Measurements from ENCODE around the gene EIF3D. TPM values are rescaled to one million over a fixed set of nuclear protein-coding genes. Genes with fewer than 3 reads are reported as not detected.

Gene EIF3D
- polyA plus RNA-seq, 1 experiment, result 505 TPM

- no peak overlapping the region for H3K4me3 ChIP-seq (ENCODE audit: low read depth, low read length)
- TF ChIP-seq, protein P1, sequence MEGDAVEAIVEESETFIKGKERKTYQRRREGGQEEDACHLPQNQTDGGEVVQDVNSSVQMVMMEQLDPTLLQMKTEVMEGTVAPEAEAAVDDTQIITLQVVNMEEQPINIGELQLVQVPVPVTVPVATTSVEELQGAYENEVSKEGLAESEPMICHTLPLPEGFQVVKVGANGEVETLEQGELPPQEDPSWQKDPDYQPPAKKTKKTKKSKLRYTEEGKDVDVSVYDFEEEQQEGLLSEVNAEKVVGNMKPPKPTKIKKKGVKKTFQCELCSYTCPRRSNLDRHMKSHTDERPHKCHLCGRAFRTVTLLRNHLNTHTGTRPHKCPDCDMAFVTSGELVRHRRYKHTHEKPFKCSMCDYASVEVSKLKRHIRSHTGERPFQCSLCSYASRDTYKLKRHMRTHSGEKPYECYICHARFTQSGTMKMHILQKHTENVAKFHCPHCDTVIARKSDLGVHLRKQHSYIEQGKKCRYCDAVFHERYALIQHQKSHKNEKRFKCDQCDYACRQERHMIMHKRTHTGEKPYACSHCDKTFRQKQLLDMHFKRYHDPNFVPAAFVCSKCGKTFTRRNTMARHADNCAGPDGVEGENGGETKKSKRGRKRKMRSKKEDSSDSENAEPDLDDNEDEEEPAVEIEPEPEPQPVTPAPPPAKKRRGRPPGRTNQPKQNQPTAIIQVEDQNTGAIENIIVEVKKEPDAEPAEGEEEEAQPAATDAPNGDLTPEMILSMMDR (IDR thresholded peaks at IDR 0.05; ENCODE audit: insufficient read depth, low read depth, low read length), result peak; percentile 71
- DNase-seq (ENCODE audit: low read depth), result no peak
- ChIA-PET POLR2A (no interaction called here), CTCF (interaction anchor here (0.6 to 3.0 kb wide), 33 partner anchors 9 to 344 kb away, joined by 3 to 17 read pairs (median 4); partner anchors contain the start of genes APOL2 and FOXRED2)
- no peaks in the 10 kb centered on the region for H3K27me3 ChIP-seq (ENCODE audit: control insufficient read depth, insufficient read depth, low read length)
- H3K36me3 ChIP-seq (ENCODE audit: control insufficient read depth, insufficient read depth, low read length), result no peaks in the 10 kb centered on the region
Measured at GRCh38 chr22:36486619-36487384, 42.2 kb downstream of the EIF3D start.

- H3K36me3 ChIP-seq (ENCODE audit: control insufficient read depth, insufficient read depth, low read length), result peaks cover 8% of the 10 kb centered on the region
- DNase-seq (ENCODE audit: low read depth), result peak; percentile 62
- CTCF ChIA-PET, result interaction anchor here (0.9 kb wide), 1 partner anchor 181 kb away, joined by 3 read pairs; no protein-coding TSS in a partner anchor
- H3K4me3 ChIP-seq (ENCODE audit: low read depth, low read length), result peak within 1 kb of the TSS; percentile 89
- TF ChIP-seq, protein P1 (IDR thresholded peaks at IDR 0.05; ENCODE audit: insufficient read depth, low read depth, low read length), result no peak
- no peaks in the 10 kb centered on the region for H3K27me3 ChIP-seq (ENCODE audit: control insufficient read depth, insufficient read depth, low read length)
- POLR2A ChIA-PET, result interaction anchor here (0.7 to 1.0 kb wide), 4 partner anchors 95 to 392 kb away, joined by 3 to 6 read pairs (median 3); no protein-coding TSS in a partner anchor
Measured at GRCh38 chr22:36481393-36482168, 47.4 kb downstream of the EIF3D start, which contains the start of gene TXN2. Gene TXN2, minus strand, starts transcription at chr22:36481640. Its CDS starts 803 bp downstream, at chr22:36480837.

DNA sequence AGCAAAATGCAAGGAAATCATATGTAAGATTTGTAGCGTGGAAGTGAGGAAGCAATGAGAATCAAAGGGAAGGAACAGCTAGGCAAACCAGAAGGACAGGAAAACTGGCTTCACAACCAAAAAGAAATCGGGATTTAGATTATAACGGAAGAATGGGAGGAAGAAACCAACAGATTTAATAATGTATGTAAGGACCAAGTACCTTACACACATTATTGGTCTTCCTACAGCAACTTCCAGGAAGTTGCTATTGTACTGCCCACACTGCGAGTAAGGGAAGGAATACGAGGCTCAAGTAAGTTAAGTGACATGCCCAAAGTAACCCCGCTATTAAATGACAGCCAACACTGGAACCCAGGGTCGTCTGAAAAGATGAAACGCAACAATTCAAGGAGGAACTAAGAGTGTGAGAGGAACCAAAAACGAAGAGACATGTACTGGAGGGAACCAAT, 48.0 kb downstream of the EIF3D start:
- Histone ChIP-seq H3K36me3 (ENCODE audit: control insufficient read depth, insufficient read depth, low read length) (peaks cover 11% of the 10 kb centered on the region), H3K4me3 (ENCODE audit: low read depth, low read length) (peak overlapping the region; percentile 89), H3K27me3 (ENCODE audit: control insufficient read depth, insufficient read depth, low read length) (no peaks in the 10 kb centered on the region)
- TF ChIP-seq, protein P1 (IDR thresholded peaks at IDR 0.05; ENCODE audit: insufficient read depth, low read depth, low read length), result no peak
- DNase-seq (ENCODE audit: low read depth), result no peak
- CTCF ChIA-PET, result interaction anchor here (0.9 kb wide), 1 partner anchor 180 kb away, joined by 3 read pairs; no protein-coding TSS in a partner anchor
- POLR2A ChIA-PET, result no interaction called here

GRCh38 chr22:36478966-36479365, 50.0 kb downstream of the EIF3D start:
- no peak for DNase-seq (ENCODE audit: low read depth)
- Histone ChIP-seq H3K4me3 (ENCODE audit: low read depth, low read length) (no peak overlapping the region), H3K27me3 (ENCODE audit: control insufficient read depth, insufficient read depth, low read length) (no peaks in the 10 kb centered on the region), H3K36me3 (ENCODE audit: control insufficient read depth, insufficient read depth, low read length) (peaks cover 19% of the 10 kb centered on the region)
- ChIA-PET CTCF (interaction anchor here (1.7 to 2.7 kb wide), 2 partner anchors 9 to 178 kb away, joined by 7 to 11 read pairs; no protein-coding TSS in a partner anchor), POLR2A (no interaction called here)
- TF ChIP-seq, protein P1 (IDR thresholded peaks at IDR 0.05; ENCODE audit: insufficient read depth, low read depth, low read length), result no peak

- Histone ChIP-seq H3K4me3 (ENCODE audit: low read depth, low read length) (no peak overlapping the region), H3K36me3 (ENCODE audit: control insufficient read depth, insufficient read depth, low read length) (peaks cover 24% of the 10 kb centered on the region), H3K27me3 (ENCODE audit: control insufficient read depth, insufficient read depth, low read length) (no peaks in the 10 kb centered on the region)
- ChIA-PET POLR2A (no interaction called here), CTCF (interaction anchor here (0.9 to 3.3 kb wide), 3 partner anchors 10 to 174 kb away, joined by 3 to 12 read pairs (median 3); no protein-coding TSS in a partner anchor)
- no peak for DNase-seq (ENCODE audit: low read depth)
- TF ChIP-seq, protein P1 (IDR thresholded peaks at IDR 0.05; ENCODE audit: insufficient read depth, low read depth, low read length), result no peak
Measured at GRCh38 chr22:36475341-36475740, 53.6 kb downstream of the EIF3D start.

Data from BJ (cell line).